B cell (primary cell): ENCODE results near the gene PAIP1. TPM values are rescaled to one million over a fixed set of nuclear protein-coding genes. Genes with fewer than 3 reads are reported as not detected.

ENCODE experiments used
- ATAC-seq: fragments of 200-7000 bp; cut with Tn5 transposase; one replicate; pipeline ENCODE4 v1.10.0; 2021; ENCODE audit warnings: low read depth, mild to moderate bottlenecking, moderate number of reproducible peaks, moderate library complexity
- CTCF ChIA-PET: fragments of 350-600 bp; sonication (Branson Sonifier 250); formaldehyde crosslinking; loops from one replicate; lab custom pipeline; 2021; ENCODE audit warnings: antibody characterized with exemption, inconsistent platforms; lab: Charles Lee
- POLR2A ChIA-PET: fragments of 350-600 bp; sonication (Branson Sonifier 250); formaldehyde crosslinking; loops from one replicate; lab custom pipeline; 2021; ENCODE audit warnings: antibody characterized with exemption; lab: Charles Lee
- DNase-seq: peaks from one replicate; pipeline ENCODE4 v3.0.0; 2013
- H2AFZ ChIP-seq: 2 replicates; pipeline ENCODE4 v1.6.1; 2012; ENCODE audit warnings: mild to moderate bottlenecking, low read depth, low read length; ENCODE audit not compliant: insufficient read depth, poor library complexity, severe bottlenecking
- H3K27ac ChIP-seq, 2 donors: 1 replicate in 1 of 2; 2 replicates in 1 of 2; pipeline ENCODE4 v1.5.1; 2012 to 2013; ENCODE audit warnings: low read length in 2 of 2, mild to moderate bottlenecking in 2 of 2, moderate library complexity in 1 of 2
- H3K27me3 ChIP-seq, 4 experiments: fragments of 200-600 bp in 1 of 4; sonication (generic) in 1 of 4; replicated peaks in 1 of 4; 1 replicate in 2 of 4; 2 replicates in 2 of 4; pipeline versions ENCODE4 v1.6.1 to v1.7.0; 2013 to 2016; ENCODE audit warnings: low read length in 3 of 4, mild to moderate bottlenecking in 2 of 4, mixed read lengths in 1 of 4, moderate library complexity in 1 of 4; ENCODE audit not compliant: insufficient read depth in 4 of 4, control insufficient read depth in 3 of 4; ENCODE audit errors: control extremely low read depth in 1 of 4
- H3K36me3 ChIP-seq, 2 experiments: replicated peaks in 1 of 2; 1 replicate in 1 of 2; 2 replicates in 1 of 2; pipeline versions ENCODE4 v1.6.1 to v1.7.1; 2013; ENCODE audit warnings: low read length in 1 of 2; ENCODE audit not compliant: insufficient read depth in 2 of 2, control insufficient read depth in 1 of 2; ENCODE audit errors: control extremely low read depth in 1 of 2, extremely low read depth in 1 of 2
- H3K4me1 ChIP-seq, 2 donors: fragments of 200-600 bp in 1 of 2; sonication (generic) in 1 of 2; 1 replicate in 1 of 2; 2 replicates in 1 of 2; pipeline versions ENCODE4 v1.5.1 to v1.6.1; 2013 to 2017; ENCODE audit warnings: low read length in 2 of 2; ENCODE audit not compliant: control insufficient read depth in 2 of 2, insufficient read depth in 2 of 2
- H3K4me2 ChIP-seq: replicated peaks from 2 replicates; pipeline ENCODE3; 2012; ENCODE audit warnings: mild to moderate bottlenecking, low read depth, low read length; ENCODE audit not compliant: poor library complexity, severe bottlenecking
- H3K4me3 ChIP-seq, 5 experiments: fragments of 200-600 bp in 1 of 5; sonication (generic) in 1 of 5; 1 replicate in 3 of 5; 2 replicates in 2 of 5; pipeline versions ENCODE4 v1.5.1 to v1.7.0; 2011 to 2016; ENCODE audit warnings: low read length in 4 of 5, mild to moderate bottlenecking in 4 of 5, low read depth in 2 of 5, control low read depth in 1 of 5, moderate library complexity in 1 of 5; ENCODE audit not compliant: insufficient read depth in 1 of 5; ENCODE audit errors: control extremely low read depth in 1 of 5, extremely low read depth in 1 of 5
- H3K79me2 ChIP-seq: fragments of 200-600 bp; sonication (generic); one replicate; pipeline ENCODE4 v1.6.0; 2016; ENCODE audit warnings: low read length; ENCODE audit not compliant: control insufficient read depth, insufficient read depth
- H3K9ac ChIP-seq: fragments of 200-600 bp; sonication (generic); 2 replicates; pipeline ENCODE4 v1.6.1; 2017; ENCODE audit warnings: mild to moderate bottlenecking, low read length, moderate library complexity
- H3K9me3 ChIP-seq, 3 donors: one replicate each; pipeline versions ENCODE4 v1.6.1 to v1.7.1; 2013; ENCODE audit warnings: low read length in 2 of 3; ENCODE audit not compliant: control insufficient read depth in 2 of 3, insufficient read depth in 1 of 3; ENCODE audit errors: control extremely low read depth in 1 of 3
- H4K20me1 ChIP-seq: 2 replicates; pipeline ENCODE4 v1.6.0; 2012; ENCODE audit warnings: mild to moderate bottlenecking, low read length; ENCODE audit not compliant: insufficient read depth, control insufficient read depth, poor library complexity, severe bottlenecking
- H3K27ac Mint-ChIP-seq: one replicate; pipeline ENCODE4 v1.8.0; 2021; ENCODE audit warnings: mixed read lengths
- H3K27me3 Mint-ChIP-seq: one replicate; pipeline ENCODE4 v1.8.0; 2021; ENCODE audit warnings: mixed read lengths
- H3K4me1 Mint-ChIP-seq: one replicate; pipeline ENCODE4 v1.8.0; 2021; ENCODE audit warnings: mixed read lengths
- H3K4me3 Mint-ChIP-seq: one replicate; pipeline ENCODE4 v1.8.0; 2021; ENCODE audit warnings: mixed read lengths
- H3K9me3 Mint-ChIP-seq: one replicate; pipeline ENCODE4 v1.8.0; 2022; ENCODE audit warnings: mixed read lengths; ENCODE audit not compliant: insufficient read depth
- CTCF ChIP-seq: fragments of 200-600 bp; IDR thresholded peaks from one replicate; pipeline ENCODE4 v1.8.0; 2022; ENCODE audit warnings: antibody characterized with exemption, mild to moderate bottlenecking
- EZH2 ChIP-seq: IDR thresholded peaks from 2 replicates; pipeline ENCODE4 v1.6.1; 2012; ENCODE audit warnings: borderline replicate concordance, low read depth, mild to moderate bottlenecking, moderate library complexity, low read length; ENCODE audit not compliant: insufficient read depth, poor library complexity, severe bottlenecking
- WGBS: methylation state at CpG from one replicate; pipeline ENCODE4 v1.1.5; 2013; ENCODE audit warnings: missing lambda C conversion rate; ENCODE audit not compliant: insufficient coverage; 5-methylcytosine and 5-hydroxymethylcytosine counted together
- intact Hi-C: fragments of 100-400 bp; cut with micrococcal nuclease; formaldehyde crosslinking; loops from one replicate; pipeline ENCODE4 v1.10.0; 2022
- polyA plus RNA-seq: library from polyadenylated mRNA; depleted of rRNA; stranded (reverse); fragments of >200 nt; gene quantifications from 2 replicates; pipeline ENCODE4 v1.2.3, GENCODE V29; 2012
- total RNA-seq, 2 donors: library from RNA; stranded (reverse); fragments of 120-200 nt in 1 of 2; gene quantifications; 1 replicate in 1 of 2; 2 replicates in 1 of 2; pipeline versions ENCODE4 v1.2.3 to v1.2.4, GENCODE V29; 2013 to 2022

Gene PAIP1
- total and polyA plus RNA-seq, 2 donors (not counting 1 experiment from before 2014, with no cell fraction given), result 23.0 to 31.8 TPM

- no peaks in the 10 kb centered on the region for H3K9me3 ChIP-seq
- no peak overlapping the region for H3K4me2 ChIP-seq
- ChIA-PET POLR2A (no interaction called here), CTCF (no interaction called here)
- TF ChIP-seq CTCF (no peak), EZH2 (no peak)
- peaks cover 15% of the 10 kb centered on the region for H4K20me1 ChIP-seq
- H3K27ac ChIP-seq, result no peak overlapping the region
- Mint-ChIP-seq H3K4me1 (peaks cover 3% of the 10 kb centered on the region), H3K4me3 (no peak overlapping the region), H3K9me3 (no peaks in the 10 kb centered on the region), H3K27me3 (no peaks in the 10 kb centered on the region), H3K27ac (no peak overlapping the region)
- ATAC-seq, result no peak
- no peak overlapping the region for H2AFZ ChIP-seq
- H3K27me3 ChIP-seq, result no peaks in the 10 kb centered on the region
- no peak overlapping the region for H3K9ac ChIP-seq
- no peaks in the 10 kb centered on the region for H3K4me1 ChIP-seq
- peaks cover 13 to 77% of the 10 kb centered on the region in 2 experiments for H3K36me3 ChIP-seq
- no peak overlapping the region for H3K4me3 ChIP-seq
- peaks cover 3% of the 10 kb centered on the region for H3K79me2 ChIP-seq
- intact Hi-C loops, result no loop called here
- DNase-seq, result no peak
These were observed 19.9 kb downstream of the PAIP1 start for GRCh38 chr5:43536972-43537371.

GRCh38 chr5:43533646-43534045 is 23.2 kb downstream of the PAIP1 start:
- TF ChIP-seq EZH2, result no peak
- TF ChIP-seq CTCF, result no peak
- CTCF ChIA-PET, result no interaction called here
- Histone ChIP-seq H4K20me1 (peaks cover 7% of the 10 kb centered on the region), H3K4me3 (no peak overlapping the region), H2AFZ (no peak overlapping the region), H3K4me1 (no peaks in the 10 kb centered on the region), H3K27ac (no peak overlapping the region), H3K79me2 (no peaks in the 10 kb centered on the region), H3K36me3 (peaks cover 17 to 76% of the 10 kb centered on the region in 2 experiments), H3K9me3 (no peaks in the 10 kb centered on the region), H3K4me2 (no peak overlapping the region), H3K9ac (no peak overlapping the region), H3K27me3 (no peaks in the 10 kb centered on the region)
- POLR2A ChIA-PET, result no interaction called here
- DNase-seq, result no peak
- Mint-ChIP-seq H3K9me3 (no peaks in the 10 kb centered on the region), H3K27me3 (no peaks in the 10 kb centered on the region), H3K4me1 (peaks cover 2% of the 10 kb centered on the region), H3K4me3 (no peak overlapping the region), H3K27ac (no peak overlapping the region)
- intact Hi-C loops, result no loop called here
- no CpG with 5 or more reads among the region's 2 CpGs for WGBS
- ATAC-seq, result no peak
